K562 (cell line): ENCODE measurements around the gene STK24.

ENCODE experiments used
- FOXK2 ChIP-seq, 2 experiments: fragments of 450-650 bp; IDR thresholded peaks in 1 of 2; conservative IDR thresholded peaks in 1 of 2; 2 replicates each; pipeline ENCODE4 v1.6.1; 2016; ENCODE audit warnings: low read depth in 2 of 2, mild to moderate bottlenecking in 1 of 2
- GATA2 ChIP-seq: sonication (generic); formaldehyde crosslinking; IDR thresholded peaks from 2 replicates; pipeline ENCODE4 v1.4.0; 2020; ENCODE audit warnings: mild to moderate bottlenecking, missing genetic modification reagents
- JUNB ChIP-seq: fragments of 450-650 bp; formaldehyde crosslinking; conservative IDR thresholded peaks from 2 replicates; pipeline ENCODE4 v1.4.0; 2020; ENCODE audit warnings: mild to moderate bottlenecking
- KDM4B ChIP-seq, 2 experiments: fragments of 450-650 bp in 1 of 2; sonication (generic) in 1 of 2; IDR thresholded peaks; 2 replicates each; pipeline ENCODE4 v1.6.1; 2016 to 2017; ENCODE audit warnings: borderline replicate concordance in 2 of 2, antibody characterized with exemption in 1 of 2, low read depth in 1 of 2, mild to moderate bottlenecking in 1 of 2
- ZNF282 ChIP-seq: sonication (generic); formaldehyde crosslinking; IDR thresholded peaks from 2 replicates; pipeline ENCODE4 v1.8.1; 2023; ENCODE audit warnings: missing genetic modification reagents
- TF ChIP-seq, protein P1 (sequence below): fragments of 450-650 bp; IDR thresholded peaks from 2 replicates; pipeline ENCODE4 v1.6.1; 2016; ENCODE audit warnings: antibody characterized with exemption
- TF ChIP-seq, protein P2 (sequence below), 2 experiments: fragments of 450-650 bp in 1 of 2; sonication (generic) in 1 of 2; formaldehyde crosslinking in 1 of 2; IDR thresholded peaks in 1 of 2; conservative IDR thresholded peaks in 1 of 2; 2 replicates each; pipeline versions ENCODE4 v1.6.1 to v1.8.1; 2016 to 2023; ENCODE audit warnings: mild to moderate bottlenecking in 2 of 2, moderate library complexity in 2 of 2, inconsistent platforms in 1 of 2, missing genetic modification reagents in 1 of 2
- TF ChIP-seq, protein P3 (sequence below): fragments of 450-650 bp; formaldehyde crosslinking; IDR thresholded peaks from 2 replicates; pipeline ENCODE4 v1.4.0; 2022; ENCODE audit warnings: mild to moderate bottlenecking, moderate library complexity
- TF ChIP-seq, protein P4 (sequence below): fragments of 250-450 bp; sonication (Bioruptor Pico); IDR thresholded peaks from 2 replicates; pipeline ENCODE4 v1.5.0; 2020; ENCODE audit warnings: mild to moderate bottlenecking, borderline replicate concordance

DNA sequence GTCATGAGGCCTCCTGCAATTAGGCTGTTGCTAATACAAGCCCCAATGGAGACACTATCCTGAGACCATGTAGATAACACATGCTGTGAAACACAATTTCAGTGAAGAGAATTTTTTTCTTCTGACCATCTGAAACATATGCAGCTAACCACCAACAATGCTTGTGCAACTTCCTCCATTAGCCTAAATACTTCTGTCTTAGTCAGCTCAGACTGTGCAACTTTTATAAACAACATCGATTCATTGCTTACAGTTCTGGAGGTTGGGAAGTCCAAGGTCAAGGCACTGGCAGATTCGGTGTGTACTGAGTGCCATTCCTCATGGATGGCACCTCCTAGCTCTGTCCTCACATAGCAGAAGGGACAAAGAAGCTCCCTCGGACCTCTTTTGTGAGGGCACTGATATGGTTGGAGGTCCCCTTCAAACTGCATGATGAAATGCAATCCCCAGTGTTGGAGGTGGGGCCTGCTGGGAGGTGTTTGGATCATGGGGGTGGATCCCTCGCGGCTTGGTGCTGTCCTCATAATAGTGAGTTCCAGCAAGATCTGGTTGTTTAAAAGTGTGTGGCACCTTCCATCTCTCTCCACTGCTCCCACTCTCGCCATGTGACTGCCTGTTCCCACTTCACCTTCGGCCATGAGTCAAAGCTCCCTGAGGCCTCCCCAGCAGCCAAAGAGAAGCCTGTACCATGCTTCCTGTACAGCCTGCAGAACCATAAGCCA is 27.7 kb downstream of the STK24 start:
- TF ChIP-seq, protein P1, sequence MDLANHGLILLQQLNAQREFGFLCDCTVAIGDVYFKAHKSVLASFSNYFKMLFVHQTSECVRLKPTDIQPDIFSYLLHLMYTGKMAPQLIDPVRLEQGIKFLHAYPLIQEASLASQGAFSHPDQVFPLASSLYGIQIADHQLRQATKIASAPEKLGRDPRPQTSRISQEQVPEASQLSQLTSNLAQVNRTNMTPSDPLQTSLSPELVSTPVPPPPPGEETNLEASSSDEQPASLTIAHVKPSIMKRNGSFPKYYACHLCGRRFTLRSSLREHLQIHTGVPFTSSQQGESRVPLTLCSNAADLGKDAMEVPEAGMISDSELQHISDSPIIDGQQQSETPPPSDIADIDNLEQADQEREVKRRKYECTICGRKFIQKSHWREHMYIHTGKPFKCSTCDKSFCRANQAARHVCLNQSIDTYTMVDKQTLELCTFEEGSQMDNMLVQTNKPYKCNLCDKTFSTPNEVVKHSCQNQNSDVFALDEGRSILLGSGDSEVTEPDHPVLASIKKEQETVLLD: no peak
- TF ChIP-seq, protein P2, sequence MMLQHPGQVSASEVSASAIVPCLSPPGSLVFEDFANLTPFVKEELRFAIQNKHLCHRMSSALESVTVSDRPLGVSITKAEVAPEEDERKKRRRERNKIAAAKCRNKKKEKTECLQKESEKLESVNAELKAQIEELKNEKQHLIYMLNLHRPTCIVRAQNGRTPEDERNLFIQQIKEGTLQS (IDR thresholded peaks at IDR 0.05): no peak
- TF ChIP-seq, protein P2 (CRISPR knock-in tag; conservative IDR thresholded peaks at IDR 0.05): no peak
- TF ChIP-seq ZNF282 (CRISPR knock-in tag) (no peak), JUNB (CRISPR knock-in tag) (no peak), FOXK2 (conservative IDR thresholded peaks at IDR 0.05 in 1 of 2, IDR thresholded peaks at IDR 0.05 in 1 of 2; ENCODE audit: low read depth in 2 of 2) (no peak), KDM4B (IDR thresholded peaks at IDR 0.05; ENCODE audit: borderline replicate concordance in 2 of 2, low read depth in 1 of 2) (no peak), GATA2 (CRISPR knock-in tag) (no peak)
- TF ChIP-seq, protein P3, sequence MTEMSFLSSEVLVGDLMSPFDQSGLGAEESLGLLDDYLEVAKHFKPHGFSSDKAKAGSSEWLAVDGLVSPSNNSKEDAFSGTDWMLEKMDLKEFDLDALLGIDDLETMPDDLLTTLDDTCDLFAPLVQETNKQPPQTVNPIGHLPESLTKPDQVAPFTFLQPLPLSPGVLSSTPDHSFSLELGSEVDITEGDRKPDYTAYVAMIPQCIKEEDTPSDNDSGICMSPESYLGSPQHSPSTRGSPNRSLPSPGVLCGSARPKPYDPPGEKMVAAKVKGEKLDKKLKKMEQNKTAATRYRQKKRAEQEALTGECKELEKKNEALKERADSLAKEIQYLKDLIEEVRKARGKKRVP (CRISPR knock-in tag): no peak
- TF ChIP-seq, protein P4, sequence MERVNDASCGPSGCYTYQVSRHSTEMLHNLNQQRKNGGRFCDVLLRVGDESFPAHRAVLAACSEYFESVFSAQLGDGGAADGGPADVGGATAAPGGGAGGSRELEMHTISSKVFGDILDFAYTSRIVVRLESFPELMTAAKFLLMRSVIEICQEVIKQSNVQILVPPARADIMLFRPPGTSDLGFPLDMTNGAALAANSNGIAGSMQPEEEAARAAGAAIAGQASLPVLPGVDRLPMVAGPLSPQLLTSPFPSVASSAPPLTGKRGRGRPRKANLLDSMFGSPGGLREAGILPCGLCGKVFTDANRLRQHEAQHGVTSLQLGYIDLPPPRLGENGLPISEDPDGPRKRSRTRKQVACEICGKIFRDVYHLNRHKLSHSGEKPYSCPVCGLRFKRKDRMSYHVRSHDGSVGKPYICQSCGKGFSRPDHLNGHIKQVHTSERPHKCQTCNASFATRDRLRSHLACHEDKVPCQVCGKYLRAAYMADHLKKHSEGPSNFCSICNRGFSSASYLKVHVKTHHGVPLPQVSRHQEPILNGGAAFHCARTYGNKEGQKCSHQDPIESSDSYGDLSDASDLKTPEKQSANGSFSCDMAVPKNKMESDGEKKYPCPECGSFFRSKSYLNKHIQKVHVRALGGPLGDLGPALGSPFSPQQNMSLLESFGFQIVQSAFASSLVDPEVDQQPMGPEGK: no peak
